Neural cell (in vitro differentiated cells): ENCODE data around the gene PKNOX1. TPM values are rescaled to one million over a fixed set of nuclear protein-coding genes. Genes with fewer than 3 reads are reported as not detected.
A peak's percentile ranks its signal among the peaks of the same experiment; 100 is the strongest.

Source experiments
- H2AFZ ChIP-seq: fragments of 200-600, 300-800 bp; sonication (generic), shearing (Covaris generic); 2 replicates; pipeline ENCODE4 v1.6.0; 2014; ENCODE audit warnings: low read depth, mild to moderate bottlenecking, antibody characterized with exemption, low read length, moderate library complexity
- H3F3A ChIP-seq: fragments of 200-600 bp; shearing (Covaris generic); 2 replicates; pipeline ENCODE4 v1.6.1; 2016; ENCODE audit warnings: mild to moderate bottlenecking, moderate library complexity, mixed read lengths, antibody characterized with exemption, low read length; ENCODE audit not compliant: insufficient read depth, poor library complexity, severe bottlenecking
- H3K27ac ChIP-seq: fragments of 200-600, 300-800 bp; sonication (generic), shearing (Covaris generic); 2 replicates; pipeline ENCODE4 v1.5.1; 2014; ENCODE audit warnings: mild to moderate bottlenecking, low read length, moderate library complexity
- H3K27me3 ChIP-seq: fragments of 300-800, 200-600 bp; sonication (generic), shearing (Covaris generic); 2 replicates; pipeline ENCODE4 v1.6.0; 2014; ENCODE audit warnings: mild to moderate bottlenecking, low read depth, low read length, moderate library complexity; ENCODE audit not compliant: insufficient read depth
- H3K36me3 ChIP-seq: fragments of 300-800, 200-600 bp; sonication (generic), shearing (Covaris generic); 2 replicates; pipeline ENCODE4 v1.5.1; 2014; ENCODE audit warnings: mild to moderate bottlenecking, antibody characterized with exemption, low read length, moderate library complexity; ENCODE audit not compliant: insufficient read depth
- H3K4me2 ChIP-seq: fragments of 300-800, 200-600 bp; sonication (generic), shearing (Covaris generic); 2 replicates; pipeline ENCODE4 v1.6.0; 2014; ENCODE audit warnings: mild to moderate bottlenecking, low read length
- H3K4me3 ChIP-seq: fragments of 300-800, 200-600 bp; sonication (generic), shearing (Covaris generic); 2 replicates; pipeline ENCODE4 v1.5.1; 2014; ENCODE audit warnings: mild to moderate bottlenecking, low read length, moderate library complexity
- H3K79me2 ChIP-seq: fragments of 200-600 bp; shearing (Covaris generic); replicated peaks from 2 replicates; pipeline ENCODE4 v1.6.0; 2014; ENCODE audit warnings: mild to moderate bottlenecking, low read length, moderate library complexity; ENCODE audit not compliant: insufficient read depth
- H3K9ac ChIP-seq: fragments of 300-800, 200-600 bp; sonication (generic), shearing (Covaris generic); 2 replicates; pipeline ENCODE4 v1.6.1; 2016; ENCODE audit warnings: mild to moderate bottlenecking, low read length, mixed read lengths
- H3K9me2 ChIP-seq: fragments of 200-600 bp; shearing (Covaris generic); 2 replicates; pipeline ENCODE4 v1.6.1; 2016; ENCODE audit warnings: mild to moderate bottlenecking, low read length, mixed read lengths; ENCODE audit not compliant: insufficient read depth
- H3K9me3 ChIP-seq: fragments of 200-600, 300-800 bp; sonication (generic), shearing (Covaris generic); 2 replicates; pipeline ENCODE4 v1.6.1; 2016; ENCODE audit warnings: mild to moderate bottlenecking, mixed run types, low read length, moderate library complexity, mixed read lengths
- H4K20me1 ChIP-seq: fragments of 200-600 bp; shearing (Covaris generic); 2 replicates; pipeline ENCODE4 v1.6.1; 2016; ENCODE audit warnings: mild to moderate bottlenecking, mixed run types; ENCODE audit not compliant: insufficient read depth
- CTCF ChIP-seq: fragments of 450-650 bp; IDR thresholded peaks from 2 replicates; pipeline ENCODE4 v1.5.1; 2014; ENCODE audit warnings: antibody characterized with exemption, mild to moderate bottlenecking, moderate library complexity; ENCODE audit not compliant: poor library complexity, severe bottlenecking
- EP300 ChIP-seq: fragments of 450-650 bp; conservative IDR thresholded peaks from 2 replicates; pipeline ENCODE4 v1.6.1; 2014; ENCODE audit warnings: antibody characterized with exemption, mild to moderate bottlenecking, moderate library complexity; ENCODE audit not compliant: poor library complexity, severe bottlenecking
- EZH2 ChIP-seq: fragments of 200-600, 300-800 bp; shearing (Covaris generic), sonication (generic); IDR thresholded peaks from 2 replicates; pipeline ENCODE4 v1.6.1; 2014; ENCODE audit warnings: antibody characterized with exemption, low read length, borderline replicate concordance, mild to moderate bottlenecking; ENCODE audit not compliant: insufficient read depth, poor library complexity, severe bottlenecking
- MXI1 ChIP-seq: fragments of 450-650 bp; conservative IDR thresholded peaks from 2 replicates; pipeline ENCODE4 v1.6.1; 2014; ENCODE audit warnings: antibody characterized with exemption, mild to moderate bottlenecking; ENCODE audit not compliant: poor library complexity, severe bottlenecking
- POLR2AphosphoS5 ChIP-seq: IDR thresholded peaks from 2 replicates; pipeline ENCODE4 v1.6.1; 2012
- RAD21 ChIP-seq: fragments of 450-650 bp; conservative IDR thresholded peaks from 2 replicates; pipeline ENCODE4 v1.6.1; 2014; ENCODE audit warnings: antibody characterized with exemption, mild to moderate bottlenecking, moderate library complexity
- REST ChIP-seq: IDR thresholded peaks from 2 replicates; pipeline ENCODE4 v1.6.1; 2012; ENCODE audit warnings: borderline replicate concordance
- SMC3 ChIP-seq: fragments of 450-650 bp; conservative IDR thresholded peaks from 2 replicates; pipeline ENCODE4 v1.6.1; 2014; ENCODE audit warnings: antibody characterized with exemption, mild to moderate bottlenecking, moderate library complexity; ENCODE audit not compliant: poor library complexity
- TAF1 ChIP-seq: IDR thresholded peaks from 2 replicates; pipeline ENCODE4 v1.6.1; 2012; ENCODE audit warnings: low read depth
- polyA plus RNA-seq: library from polyadenylated mRNA; depleted of rRNA; stranded (reverse); fragments of >200 nt; gene quantifications from 2 replicates; pipeline ENCODE4 v1.2.3, GENCODE V29; 2014

PKNOX1 gene
- polyA plus RNA-seq, 1 donor from 2014 or later = 6.9 TPM

GRCh38 chr21:43012596-43012995 lies 38.2 kb downstream of the PKNOX1 start:
- Histone ChIP-seq H3K4me3 (no peak overlapping the region), H3K9me2 (no peaks in the 10 kb centered on the region), H3F3A (peaks cover 3% of the 10 kb centered on the region), H4K20me1 (no peaks in the 10 kb centered on the region), H3K27ac (no peak overlapping the region), H3K9ac (no peak overlapping the region), H3K9me3 (no peaks in the 10 kb centered on the region), H3K79me2 (no peaks in the 10 kb centered on the region), H2AFZ (no peak overlapping the region), H3K4me2 (no peak overlapping the region), H3K27me3 (no peaks in the 10 kb centered on the region), H3K36me3 (peaks cover 8% of the 10 kb centered on the region)
- no peak for TF ChIP-seq EP300
- TF ChIP-seq SMC3 = no peak
- TF ChIP-seq MXI1 = no peak
- no peak for TF ChIP-seq POLR2AphosphoS5
- TF ChIP-seq TAF1 = no peak
- no peak for TF ChIP-seq RAD21
- no peak for TF ChIP-seq EZH2
- TF ChIP-seq CTCF = no peak
- TF ChIP-seq REST = no peak

GRCh38 chr21:43015906-43016540 lies 41.7 kb downstream of the PKNOX1 start:
- Histone ChIP-seq H3K9me2 (no peaks in the 10 kb centered on the region), H4K20me1 (no peaks in the 10 kb centered on the region), H3K27me3 (no peaks in the 10 kb centered on the region), H2AFZ (no peak overlapping the region), H3K4me2 (peak overlapping the region; percentile 40), H3K4me3 (peak overlapping the region; percentile 50), H3K79me2 (no peaks in the 10 kb centered on the region), H3K9ac (peak overlapping the region; percentile 49), H3F3A (peaks cover 3% of the 10 kb centered on the region), H3K36me3 (peaks cover 8% of the 10 kb centered on the region), H3K27ac (peak overlapping the region; percentile 86), H3K9me3 (no peaks in the 10 kb centered on the region)
- no peak for TF ChIP-seq EZH2
- TF ChIP-seq CTCF = no peak
- no peak for TF ChIP-seq RAD21
- TF ChIP-seq EP300 = no peak
- TF ChIP-seq POLR2AphosphoS5 = no peak
- no peak for TF ChIP-seq SMC3
